ENCODE measurements around the gene UBE2A.

DNA sequence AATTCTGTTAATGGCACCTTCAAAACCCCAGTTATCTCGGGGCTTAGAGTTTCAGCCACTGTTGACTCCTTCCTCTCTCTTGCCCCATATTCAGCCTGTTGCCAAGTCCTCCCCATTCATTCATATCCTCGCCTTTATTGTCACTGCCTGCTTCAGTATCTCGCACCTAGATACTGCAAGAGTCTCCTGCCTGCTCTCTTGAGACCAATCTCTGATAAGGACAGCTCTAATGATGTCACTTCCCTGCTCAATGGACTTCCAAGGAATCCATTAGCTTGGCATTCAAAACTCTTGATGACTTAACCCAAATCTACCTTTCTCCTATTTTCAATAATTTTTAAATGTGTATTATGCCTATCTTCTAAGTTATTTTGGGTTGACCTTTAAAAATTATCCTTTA lies 1.1 kb upstream of the UBE2A start:
- TF ChIP-seq, protein P1, sequence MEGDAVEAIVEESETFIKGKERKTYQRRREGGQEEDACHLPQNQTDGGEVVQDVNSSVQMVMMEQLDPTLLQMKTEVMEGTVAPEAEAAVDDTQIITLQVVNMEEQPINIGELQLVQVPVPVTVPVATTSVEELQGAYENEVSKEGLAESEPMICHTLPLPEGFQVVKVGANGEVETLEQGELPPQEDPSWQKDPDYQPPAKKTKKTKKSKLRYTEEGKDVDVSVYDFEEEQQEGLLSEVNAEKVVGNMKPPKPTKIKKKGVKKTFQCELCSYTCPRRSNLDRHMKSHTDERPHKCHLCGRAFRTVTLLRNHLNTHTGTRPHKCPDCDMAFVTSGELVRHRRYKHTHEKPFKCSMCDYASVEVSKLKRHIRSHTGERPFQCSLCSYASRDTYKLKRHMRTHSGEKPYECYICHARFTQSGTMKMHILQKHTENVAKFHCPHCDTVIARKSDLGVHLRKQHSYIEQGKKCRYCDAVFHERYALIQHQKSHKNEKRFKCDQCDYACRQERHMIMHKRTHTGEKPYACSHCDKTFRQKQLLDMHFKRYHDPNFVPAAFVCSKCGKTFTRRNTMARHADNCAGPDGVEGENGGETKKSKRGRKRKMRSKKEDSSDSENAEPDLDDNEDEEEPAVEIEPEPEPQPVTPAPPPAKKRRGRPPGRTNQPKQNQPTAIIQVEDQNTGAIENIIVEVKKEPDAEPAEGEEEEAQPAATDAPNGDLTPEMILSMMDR (IDR thresholded peaks at IDR 0.05): no peak
- TF ChIP-seq EZH2 (IDR thresholded peaks at IDR 0.05; ENCODE audit: borderline replicate concordance, insufficient read depth, low read depth, low read length, poor library complexity, severe bottlenecking): no peak

Data from B cell (primary cell).